Measurements from ENCODE around the gene RPL10. TPM values are rescaled to one million over a fixed set of nuclear protein-coding genes. Genes with fewer than 3 reads are reported as not detected.

RPL10 gene
- total and polyA plus RNA-seq, 9 of the 15 experiments (the other 6 are each of a cell fraction or from before 2014, with no cell fraction given), result 3,774 to 7,600 (median 5,014) TPM

DNA sequence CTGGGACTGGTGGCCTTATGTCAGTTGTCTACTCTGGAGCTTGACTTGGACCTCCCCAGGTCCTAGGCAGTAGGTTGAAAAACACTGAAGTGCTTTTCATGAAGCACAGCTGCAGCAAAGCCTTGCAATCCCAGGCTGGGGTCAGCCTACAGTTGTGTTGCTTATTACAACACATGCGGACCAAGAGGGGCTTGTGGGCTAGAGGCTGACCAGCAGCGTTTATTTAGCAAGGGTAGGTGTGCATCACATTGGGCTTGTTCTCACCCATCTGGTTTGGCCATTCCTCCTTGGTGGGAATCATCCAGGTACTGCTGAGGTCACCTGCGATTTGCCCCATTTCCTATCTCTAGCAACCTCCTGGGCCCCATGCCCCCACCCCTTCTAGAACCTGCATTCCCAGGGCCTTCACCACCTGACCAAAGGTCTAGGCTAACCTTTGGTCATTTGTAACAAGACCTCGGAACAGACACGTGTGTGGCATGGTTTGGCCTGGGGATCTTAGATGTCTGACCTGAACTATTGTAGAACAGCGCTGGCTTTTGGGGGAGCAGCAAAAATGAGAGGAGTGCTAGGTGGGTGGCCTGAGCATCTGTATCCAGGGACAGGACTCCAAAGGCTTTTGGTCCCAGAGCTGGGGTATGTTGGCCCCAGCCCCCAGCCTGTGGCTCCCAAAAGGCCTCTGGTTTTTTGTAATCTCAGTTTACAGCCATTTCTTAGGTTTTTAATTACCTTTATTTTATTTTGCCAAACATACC, 3.0 kb downstream of the RPL10 start (continued):
- TF ChIP-seq, protein P1, sequence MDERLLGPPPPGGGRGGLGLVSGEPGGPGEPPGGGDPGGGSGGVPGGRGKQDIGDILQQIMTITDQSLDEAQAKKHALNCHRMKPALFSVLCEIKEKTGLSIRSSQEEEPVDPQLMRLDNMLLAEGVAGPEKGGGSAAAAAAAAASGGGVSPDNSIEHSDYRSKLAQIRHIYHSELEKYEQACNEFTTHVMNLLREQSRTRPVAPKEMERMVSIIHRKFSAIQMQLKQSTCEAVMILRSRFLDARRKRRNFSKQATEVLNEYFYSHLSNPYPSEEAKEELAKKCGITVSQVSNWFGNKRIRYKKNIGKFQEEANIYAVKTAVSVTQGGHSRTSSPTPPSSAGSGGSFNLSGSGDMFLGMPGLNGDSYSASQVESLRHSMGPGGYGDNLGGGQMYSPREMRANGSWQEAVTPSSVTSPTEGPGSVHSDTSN (CRISPR knock-in tag; IDR thresholded peaks at IDR 0.05; ENCODE audit: low read depth), result no peak
- TF ChIP-seq, protein P1 (tag; conservative IDR thresholded peaks at IDR 0.05; ENCODE audit: low read depth), result no peak
- TF ChIP-seq MBD2 (IDR thresholded peaks at IDR 0.05; ENCODE audit: borderline replicate concordance, low read depth) (no peak), VEZF1 (CRISPR knock-in tag; IDR thresholded peaks at IDR 0.05) (peak; percentile 29; the same call in 1 of the 2 replicates), ETV6 (IDR thresholded peaks at IDR 0.05; ENCODE audit: borderline replicate concordance in 1 of 2, low read depth in 2 of 2, low read length in 1 of 2) (no peak), ETV6 (CRISPR knock-in tag; IDR thresholded peaks at IDR 0.05; ENCODE audit: borderline replicate concordance) (no peak; the same call in 1 of the 2 replicates), ZNF431 (CRISPR knock-in tag; IDR thresholded peaks at IDR 0.05) (no peak; the same call in 1 of the 2 replicates), PURB (CRISPR knock-in tag; IDR thresholded peaks at IDR 0.05; ENCODE audit: low read depth) (no peak), SIX5 (IDR thresholded peaks at IDR 0.05; ENCODE audit: borderline replicate concordance in 1 of 2, insufficient read depth in 1 of 2, low read depth in 1 of 2, low read length in 2 of 2) (no peak), TCF3 (CRISPR knock-in tag; IDR thresholded peaks at IDR 0.05) (no peak; the same call in 1 of the 2 replicates), SP1 (CRISPR knock-in tag; IDR thresholded peaks at IDR 0.05) (peak; percentile 64; the same call in 1 of the 2 replicates), STAG1 (CRISPR knock-in tag; IDR thresholded peaks at IDR 0.05; ENCODE audit: borderline replicate concordance) (no peak), POLR3A (IDR thresholded peaks at IDR 0.05; ENCODE audit: borderline replicate concordance, extremely low read depth, insufficient read depth, insufficient read length) (no peak), ZNF134 (CRISPR knock-in tag; conservative IDR thresholded peaks at IDR 0.05) (no peak), BACH1 (tag; IDR thresholded peaks at IDR 0.05) (no peak), ILK (tag; IDR thresholded peaks at IDR 0.05; ENCODE audit: borderline replicate concordance, low read depth) (no peak), ZFX (CRISPR knock-in tag; IDR thresholded peaks at IDR 0.05) (no peak), ZNF184 (CRISPR knock-in tag; IDR thresholded peaks at IDR 0.05) (no peak)
- TF ChIP-seq, protein P2, sequence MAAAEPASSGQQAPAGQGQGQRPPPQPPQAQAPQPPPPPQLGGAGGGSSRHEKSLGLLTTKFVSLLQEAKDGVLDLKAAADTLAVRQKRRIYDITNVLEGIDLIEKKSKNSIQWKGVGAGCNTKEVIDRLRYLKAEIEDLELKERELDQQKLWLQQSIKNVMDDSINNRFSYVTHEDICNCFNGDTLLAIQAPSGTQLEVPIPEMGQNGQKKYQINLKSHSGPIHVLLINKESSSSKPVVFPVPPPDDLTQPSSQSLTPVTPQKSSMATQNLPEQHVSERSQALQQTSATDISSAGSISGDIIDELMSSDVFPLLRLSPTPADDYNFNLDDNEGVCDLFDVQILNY (CRISPR knock-in tag; IDR thresholded peaks at IDR 0.05), result peak; percentile 36; the same call in 1 of the 2 replicates
- TF ChIP-seq, protein P3, sequence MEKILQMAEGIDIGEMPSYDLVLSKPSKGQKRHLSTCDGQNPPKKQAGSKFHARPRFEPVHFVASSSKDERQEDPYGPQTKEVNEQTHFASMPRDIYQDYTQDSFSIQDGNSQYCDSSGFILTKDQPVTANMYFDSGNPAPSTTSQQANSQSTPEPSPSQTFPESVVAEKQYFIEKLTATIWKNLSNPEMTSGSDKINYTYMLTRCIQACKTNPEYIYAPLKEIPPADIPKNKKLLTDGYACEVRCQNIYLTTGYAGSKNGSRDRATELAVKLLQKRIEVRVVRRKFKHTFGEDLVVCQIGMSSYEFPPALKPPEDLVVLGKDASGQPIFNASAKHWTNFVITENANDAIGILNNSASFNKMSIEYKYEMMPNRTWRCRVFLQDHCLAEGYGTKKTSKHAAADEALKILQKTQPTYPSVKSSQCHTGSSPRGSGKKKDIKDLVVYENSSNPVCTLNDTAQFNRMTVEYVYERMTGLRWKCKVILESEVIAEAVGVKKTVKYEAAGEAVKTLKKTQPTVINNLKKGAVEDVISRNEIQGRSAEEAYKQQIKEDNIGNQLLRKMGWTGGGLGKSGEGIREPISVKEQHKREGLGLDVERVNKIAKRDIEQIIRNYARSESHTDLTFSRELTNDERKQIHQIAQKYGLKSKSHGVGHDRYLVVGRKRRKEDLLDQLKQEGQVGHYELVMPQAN (IDR thresholded peaks at IDR 0.05; ENCODE audit: borderline replicate concordance), result no peak

Measured in K562 (cell line).